Fibroblast of lung (primary cell): ENCODE data around the gene CCN5. TPM values are rescaled to one million over a fixed set of nuclear protein-coding genes. Genes with fewer than 3 reads are reported as not detected.

Source experiments
- DNase-seq, 2 donors: peaks; one replicate each; pipeline versions ENCODE4 v3.0.0 to v3.0.0-alpha.2; 2010; ENCODE audit warnings: low read depth in 2 of 2
- H2AFZ ChIP-seq: 2 replicates; pipeline ENCODE4 v1.5.1; 2012; ENCODE audit warnings: low read length, control low read depth, inconsistent platforms
- H3K27ac ChIP-seq: 2 replicates; pipeline ENCODE4 v1.5.1; 2011; ENCODE audit warnings: low read length, control low read depth; ENCODE audit not compliant: insufficient read depth
- H3K27me3 ChIP-seq: 2 replicates; pipeline ENCODE4 v1.5.1; 2011; ENCODE audit warnings: mild to moderate bottlenecking, low read length; ENCODE audit not compliant: control insufficient read depth, insufficient read depth
- H3K36me3 ChIP-seq: 2 replicates; pipeline ENCODE4 v1.5.1; 2011; ENCODE audit warnings: low read length; ENCODE audit not compliant: control insufficient read depth, insufficient read depth
- H3K4me1 ChIP-seq: 2 replicates; pipeline ENCODE4 v1.5.1; 2011; ENCODE audit warnings: low read length; ENCODE audit not compliant: control insufficient read depth, insufficient read depth; ENCODE audit errors: extremely low read depth
- H3K4me2 ChIP-seq: 2 replicates; pipeline ENCODE4 v1.5.1; 2011; ENCODE audit warnings: low read length, control low read depth; ENCODE audit not compliant: insufficient read depth; ENCODE audit errors: extremely low read depth
- H3K4me3 ChIP-seq, 4 experiments: fragments of 200-600 bp in 1 of 4; sonication (generic) in 1 of 4; replicated peaks in 1 of 4; 2 replicates each; pipeline ENCODE4 v1.5.1; 2011 to 2016; ENCODE audit warnings: low read length in 4 of 4, low read depth in 3 of 4, mild to moderate bottlenecking in 3 of 4, control low read depth in 2 of 4, inconsistent platforms in 1 of 4, mixed read lengths in 1 of 4; ENCODE audit not compliant: insufficient read depth in 1 of 4; ENCODE audit errors: control extremely low read depth in 1 of 4
- H3K79me2 ChIP-seq: 2 replicates; pipeline ENCODE4 v1.5.1; 2012; ENCODE audit warnings: mild to moderate bottlenecking, low read length, inconsistent platforms; ENCODE audit not compliant: control insufficient read depth, insufficient read depth
- H3K9ac ChIP-seq: 2 replicates; pipeline ENCODE4 v1.5.1; 2011; ENCODE audit warnings: mild to moderate bottlenecking, low read length, control low read depth; ENCODE audit not compliant: insufficient read depth
- H3K9me3 ChIP-seq: 2 replicates; pipeline ENCODE4 v1.5.1; 2012; ENCODE audit warnings: low read depth, low read length; ENCODE audit not compliant: control insufficient read depth, insufficient read depth
- H4K20me1 ChIP-seq: 2 replicates; pipeline ENCODE4 v1.5.1; 2011; ENCODE audit warnings: low read length; ENCODE audit not compliant: control insufficient read depth, insufficient read depth; ENCODE audit errors: extremely low read depth
- CTCF ChIP-seq, 2 donors: IDR thresholded peaks in 1 of 2; conservative IDR thresholded peaks in 1 of 2; 1 replicate in 1 of 2; 2 replicates in 1 of 2; pipeline ENCODE4 v1.5.1; 2011 to 2012; ENCODE audit warnings: low read length in 2 of 2, control low read depth in 1 of 2, inconsistent platforms in 1 of 2, low read depth in 1 of 2, mild to moderate bottlenecking in 1 of 2
- EZH2 ChIP-seq: IDR thresholded peaks from 2 replicates; pipeline ENCODE4 v1.5.1; 2012; ENCODE audit warnings: low read length, control low read depth, mild to moderate bottlenecking; ENCODE audit errors: missing control alignments
- polyA plus RNA-seq, 2 donors: library from polyadenylated mRNA; depleted of rRNA in 1 of 2; stranded (reverse) in 1 of 2; unstranded in 1 of 2; fragments of >200 nt; gene quantifications; 2 replicates each; pipeline ENCODE4 v1.2.1, GENCODE V29; 2011 to 2012; ENCODE audit warnings: missing spikeins in 1 of 2
- total RNA-seq: library from RNA; depleted of rRNA; stranded (reverse); fragments of >200 nt; gene quantifications from 2 replicates; pipeline ENCODE4 v1.2.1, GENCODE V29; 2014

CCN5 gene
- total and polyA plus RNA-seq, 2 donors (not counting 1 experiment from before 2014, with no cell fraction given): 31.4 to 122 TPM

GRCh38 chr20:44722990-44723389 is 7.8 kb downstream of the CCN5 start:
- Histone ChIP-seq H3K27ac (no peak overlapping the region), H3K79me2 (no peaks in the 10 kb centered on the region), H3K9ac (no peak overlapping the region), H3K36me3 (no peaks in the 10 kb centered on the region), H2AFZ (no peak overlapping the region), H4K20me1 (no peaks in the 10 kb centered on the region), H3K9me3 (no peaks in the 10 kb centered on the region), H3K4me2 (no peak overlapping the region), H3K27me3 (peaks cover 2% of the 10 kb centered on the region), H3K4me1 (peaks cover 14% of the 10 kb centered on the region), H3K4me3 (no peak overlapping the region)
- DNase-seq: no peak
- TF ChIP-seq CTCF (conservative IDR thresholded peaks at IDR 0.05 in 1 of 2, IDR thresholded peaks at IDR 0.05 in 1 of 2; ENCODE audit: low read depth in 1 of 2, low read length in 2 of 2): no peak
- no peak for TF ChIP-seq EZH2

- Histone ChIP-seq H2AFZ (no peak overlapping the region), H3K4me2 (no peak overlapping the region), H3K4me3 (no peak overlapping the region), H3K27me3 (peaks cover 2% of the 10 kb centered on the region), H3K36me3 (no peaks in the 10 kb centered on the region), H3K79me2 (no peaks in the 10 kb centered on the region), H3K4me1 (peaks cover 14% of the 10 kb centered on the region), H3K9me3 (no peaks in the 10 kb centered on the region), H3K9ac (no peak overlapping the region), H3K27ac (no peak overlapping the region), H4K20me1 (no peaks in the 10 kb centered on the region)
- no peak for DNase-seq
- no peak for TF ChIP-seq CTCF (conservative IDR thresholded peaks at IDR 0.05 in 1 of 2, IDR thresholded peaks at IDR 0.05 in 1 of 2; ENCODE audit: low read depth in 1 of 2, low read length in 2 of 2)
Observed at GRCh38 chr20:44723391-44723790, 8.2 kb downstream of the CCN5 start.

- no peak overlapping the region for H2AFZ ChIP-seq
- H3K9ac ChIP-seq: no peak overlapping the region
- H4K20me1 ChIP-seq: no peaks in the 10 kb centered on the region
- H3K4me3 ChIP-seq: no peak overlapping the region
- H3K4me2 ChIP-seq: no peak overlapping the region
- H3K27ac ChIP-seq: no peak overlapping the region
- peaks cover 2% of the 10 kb centered on the region for H3K27me3 ChIP-seq
- no peaks in the 10 kb centered on the region for H3K36me3 ChIP-seq
- no peaks in the 10 kb centered on the region for H3K9me3 ChIP-seq
- TF ChIP-seq CTCF (conservative IDR thresholded peaks at IDR 0.05 in 1 of 2, IDR thresholded peaks at IDR 0.05 in 1 of 2; ENCODE audit: low read depth in 1 of 2, low read length in 2 of 2) (no peak), EZH2 (no peak)
- no peak for DNase-seq
- no peaks in the 10 kb centered on the region for H3K79me2 ChIP-seq
- H3K4me1 ChIP-seq: peaks cover 14% of the 10 kb centered on the region
Observed at GRCh38 chr20:44723798-44724362, 8.7 kb downstream of the CCN5 start.
